HG03521 (cell line): ENCODE data around the gene EDEM1.
A peak's percentile ranks its signal among the peaks of the same experiment; 100 is the strongest.
"Not testable (repeated sequence)": the region's sequence is repeated elsewhere in the genome, so short reads cannot be mapped to it uniquely, and the experiment has no call there.

ENCODE experiments used
- ATAC-seq: cut with Tn5 transposase; IDR thresholded peaks from one replicate; pipeline ENCODE4 v1.9.1; 2021; ENCODE audit warnings: mild to moderate bottlenecking, moderate library complexity; ENCODE audit not compliant: unreplicated experiment

The EDEM1 gene

GRCh38 chr3:5172018-5172417 lies 15.5 kb upstream of the EDEM1 start:
- no peak for ATAC-seq

DNA sequence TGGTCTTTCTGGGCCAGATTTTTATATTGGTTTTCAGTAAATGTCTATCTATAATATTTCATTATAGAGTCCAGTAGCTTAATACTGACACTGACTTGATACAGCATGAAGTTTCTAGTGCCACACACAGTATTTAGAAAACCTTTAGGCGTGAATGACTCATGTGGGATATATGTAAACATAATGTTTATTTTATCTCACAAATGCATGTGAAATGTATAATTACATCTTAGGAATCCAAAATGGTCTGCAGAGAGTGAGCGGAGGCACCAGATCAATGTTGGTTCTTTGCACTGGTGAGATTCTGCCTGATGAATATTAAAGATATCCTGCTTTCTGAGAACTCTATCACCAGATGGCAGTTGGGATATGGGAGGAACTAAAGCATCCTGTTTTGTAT lies 8.5 kb upstream of the EDEM1 start:
- ATAC-seq = not testable (repeated sequence)

- ATAC-seq = peak; percentile 78
Observed at GRCh38 chr3:5181469-5182141, 5.9 kb upstream of the EDEM1 start.

- not testable (repeated sequence) for ATAC-seq
Observed at GRCh38 chr3:5183714-5184113, 3.8 kb upstream of the EDEM1 start.

GRCh38 chr3:5184499-5184898 lies 3.0 kb upstream of the EDEM1 start:
- no peak for ATAC-seq

GRCh38 chr3:5185093-5185673 lies 2.3 kb upstream of the EDEM1 start:
- no peak for ATAC-seq

- ATAC-seq = no peak
Observed at GRCh38 chr3:5186089-5186857, 1.2 kb upstream of the EDEM1 start.

- ATAC-seq = no peak
Observed at GRCh38 chr3:5186858-5187155, 700 bp upstream of the EDEM1 start.

GRCh38 chr3:5187920-5188418 lies 462 bp downstream of the EDEM1 start:
- peak; percentile 19 for ATAC-seq

- ATAC-seq = no peak
Observed at GRCh38 chr3:5188419-5189221, 1.1 kb downstream of the EDEM1 start.

- ATAC-seq = no peak
Observed at GRCh38 chr3:5190147-5190791, 2.8 kb downstream of the EDEM1 start.

DNA sequence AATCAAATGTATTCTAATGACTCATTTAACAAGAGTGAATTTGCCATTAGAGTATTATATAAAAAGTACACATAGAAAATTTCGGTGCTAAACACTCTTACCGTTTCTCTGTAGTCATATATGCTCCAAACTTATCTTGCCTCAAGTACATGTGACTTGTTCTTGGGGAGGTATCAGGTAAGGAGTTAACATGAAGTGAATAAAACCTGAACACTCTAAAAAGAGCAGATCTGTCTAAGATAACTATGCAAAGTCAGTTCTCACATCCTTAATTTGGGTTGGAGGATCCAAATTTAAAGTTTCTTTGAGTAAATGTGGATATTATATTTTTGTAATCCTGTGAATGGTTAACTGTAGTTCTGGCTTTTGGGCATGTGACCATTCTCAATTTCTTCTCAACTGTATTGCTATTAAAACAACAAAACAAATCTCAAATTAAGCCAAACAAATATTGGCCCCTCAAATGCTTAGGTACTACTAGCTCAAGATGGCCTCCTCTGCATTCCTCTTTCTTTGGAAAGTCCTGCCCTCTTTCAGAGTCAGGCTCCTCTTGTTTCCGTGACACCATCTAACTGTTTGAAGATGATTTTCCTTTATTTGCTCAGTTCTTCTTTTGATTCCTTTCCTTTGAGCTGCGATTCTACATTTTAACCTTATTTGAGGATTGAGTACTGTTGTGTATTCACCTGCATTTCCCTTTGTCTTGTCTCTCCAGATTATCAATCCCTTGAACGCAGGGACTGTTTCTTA lies 4.2 kb downstream of the EDEM1 start:
- ATAC-seq = no peak

- no peak for ATAC-seq
Observed at GRCh38 chr3:5192571-5193365, 5.3 kb downstream of the EDEM1 start.

DNA sequence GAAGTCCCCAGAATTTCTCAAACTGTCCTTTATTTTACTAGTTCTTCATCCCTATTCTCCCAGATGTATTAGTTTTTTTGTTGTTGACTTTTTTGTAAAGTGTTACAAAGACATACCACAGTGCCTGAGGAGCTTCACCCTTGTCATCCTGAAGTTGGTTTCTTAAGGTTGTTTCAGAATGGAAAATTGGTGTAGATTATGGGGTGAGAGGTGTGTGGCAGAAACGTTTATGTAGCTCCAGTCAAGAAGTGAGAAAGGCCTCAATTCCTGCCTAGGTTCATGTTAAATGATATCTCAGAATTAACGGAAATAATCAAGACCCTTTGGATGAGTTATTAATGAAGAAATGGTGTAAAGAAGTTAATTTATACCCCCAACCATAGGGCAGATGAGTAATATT lies 6.8 kb downstream of the EDEM1 start:
- ATAC-seq = no peak

- peak; percentile 26 for ATAC-seq
Observed at GRCh38 chr3:5194801-5195509, 7.4 kb downstream of the EDEM1 start.

GRCh38 chr3:5195605-5196004 lies 8.1 kb downstream of the EDEM1 start:
- ATAC-seq = no peak

GRCh38 chr3:5197022-5197421 lies 9.5 kb downstream of the EDEM1 start:
- ATAC-seq = no peak

DNA sequence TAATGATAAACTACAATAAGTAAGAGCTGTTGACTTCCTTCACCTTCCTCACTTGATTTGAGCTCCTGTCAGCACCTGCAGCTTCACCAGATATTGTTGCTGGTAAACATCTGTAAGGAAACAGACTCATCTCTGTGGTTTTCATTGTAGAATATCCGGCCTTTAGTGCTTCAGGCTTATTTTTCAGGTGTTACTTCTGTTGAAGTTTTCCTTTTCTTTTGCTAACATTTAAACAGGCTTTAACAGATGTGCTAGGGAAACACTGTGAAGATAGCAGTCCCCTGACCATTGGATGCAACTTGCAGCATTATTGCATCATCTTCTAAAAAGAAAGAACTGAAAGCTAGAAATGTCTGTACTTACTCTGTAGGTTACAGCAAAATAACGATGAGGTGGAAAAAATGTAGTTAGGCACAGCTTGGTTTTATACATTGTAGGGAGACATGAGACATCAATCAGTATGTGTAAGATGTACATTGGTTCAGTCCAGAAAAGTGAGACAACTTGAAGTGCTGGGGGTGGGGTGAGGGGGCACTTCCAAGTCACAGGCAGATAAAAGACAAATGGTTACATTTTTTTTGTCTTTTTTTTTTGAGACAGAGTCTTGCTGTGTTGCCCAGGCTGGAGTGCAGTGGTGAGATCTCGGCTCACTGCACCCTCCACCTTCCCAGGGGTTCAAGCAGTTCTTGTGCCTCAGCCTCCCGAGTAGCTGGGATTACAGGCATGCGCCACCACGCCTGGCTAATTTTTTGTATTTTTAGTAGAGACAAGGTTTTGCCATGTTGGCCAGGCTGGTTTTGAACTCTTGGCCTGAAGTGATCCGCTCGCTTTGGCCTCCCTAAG lies 10.2 kb downstream of the EDEM1 start:
- ATAC-seq = peak; percentile 65
